ENCODE data around the gene BCKDK. TPM values are rescaled to one million over a fixed set of nuclear protein-coding genes. Genes with fewer than 3 reads are reported as not detected.

BCKDK gene
- total RNA-seq = 45.9 and 56.5 TPM in 2 replicates

DNA sequence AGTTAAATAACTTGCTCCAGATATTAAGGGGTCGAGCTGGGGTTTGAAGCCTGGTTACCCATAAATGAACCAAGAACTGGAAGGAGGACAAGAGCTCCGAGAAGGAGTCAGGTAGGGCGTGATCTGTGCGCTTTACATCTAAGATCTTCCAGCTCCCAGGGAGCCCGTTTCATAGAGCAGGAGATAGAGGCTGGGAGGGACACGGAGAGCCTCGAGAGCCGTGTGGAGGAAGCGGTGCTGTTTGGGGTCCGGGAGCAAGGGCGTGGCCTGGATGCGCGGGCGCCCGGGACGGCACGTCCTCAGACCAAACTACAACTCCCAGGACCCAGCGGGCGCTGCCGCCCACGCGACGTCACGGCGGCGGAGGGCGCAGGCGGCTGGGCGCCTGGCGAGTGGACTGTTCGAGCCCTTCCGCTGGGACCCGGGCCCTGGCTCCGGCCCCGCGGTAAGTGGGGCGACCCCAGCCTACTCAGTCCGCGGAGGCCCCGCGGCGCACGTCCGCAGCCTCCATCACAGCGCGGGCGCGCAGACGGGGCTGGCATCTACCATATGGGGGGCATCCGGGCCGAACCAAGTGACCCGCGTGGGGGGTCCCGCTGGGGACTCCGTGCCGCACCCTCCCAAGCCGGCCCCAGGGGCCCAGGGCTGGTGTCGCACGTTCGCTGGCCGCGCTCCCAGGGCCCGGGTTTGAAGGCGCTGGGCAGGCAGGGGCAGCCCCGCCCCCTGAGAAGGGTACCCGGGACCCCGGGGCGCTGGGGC, at the start of gene BCKDK:
TSS of gene BCKDK (plus strand) at position 352 of the 759 bp plus-strand sequence. CDS start 838 bp downstream, outside the sequence.

DNA sequence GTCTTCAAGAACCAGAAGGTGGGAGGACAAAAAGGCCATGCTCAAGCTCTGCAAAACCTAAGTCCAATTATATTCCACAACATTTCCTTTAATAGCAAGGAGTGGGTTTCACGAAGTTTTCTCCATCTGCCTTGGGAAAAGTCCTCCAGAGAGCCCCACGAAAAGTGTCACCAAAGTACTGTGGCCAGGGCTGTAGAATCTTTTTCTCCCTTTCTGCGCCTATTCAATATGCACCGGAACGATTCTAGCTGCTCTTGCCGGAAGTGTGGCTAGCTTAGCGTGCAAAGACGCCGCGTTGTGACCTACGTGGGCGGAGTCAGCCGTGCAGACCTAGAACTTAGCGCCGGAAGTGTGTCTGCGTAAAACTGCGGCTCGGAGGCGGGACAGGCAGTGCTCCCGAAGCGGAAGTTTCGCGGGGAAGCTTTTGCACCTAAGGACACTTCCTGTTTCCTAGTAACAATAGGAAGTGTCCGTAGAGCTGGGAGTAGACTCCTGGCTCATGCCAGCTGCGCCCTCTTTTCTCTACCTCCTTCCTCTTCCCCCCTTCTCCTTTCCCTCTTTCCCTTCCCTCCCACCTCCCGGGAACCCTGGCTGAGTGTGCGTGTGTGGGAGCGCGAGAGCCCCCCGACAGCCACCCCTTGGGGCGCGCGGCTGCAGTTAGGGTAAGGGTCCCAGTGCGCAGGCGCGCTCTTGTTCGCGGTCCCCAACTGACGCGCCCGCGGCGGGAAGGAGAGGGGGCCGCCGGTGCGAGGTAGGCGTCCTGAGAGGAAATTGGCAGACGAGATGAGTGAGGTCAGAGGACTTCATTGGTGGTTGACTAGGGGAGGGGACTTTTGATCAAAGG, 34.0 kb upstream of the BCKDK start, which contains the start of the genes ZNF646 and ZNF668:
TSS of gene ZNF646 (plus strand) at position 453 of the 844 bp plus-strand sequence. CDS start 1,903 bp downstream, outside the sequence.
TSS of gene ZNF668 (minus strand) at position 271 of the 844 bp plus-strand sequence. CDS start 9,781 bp downstream, outside the sequence.

DNA sequence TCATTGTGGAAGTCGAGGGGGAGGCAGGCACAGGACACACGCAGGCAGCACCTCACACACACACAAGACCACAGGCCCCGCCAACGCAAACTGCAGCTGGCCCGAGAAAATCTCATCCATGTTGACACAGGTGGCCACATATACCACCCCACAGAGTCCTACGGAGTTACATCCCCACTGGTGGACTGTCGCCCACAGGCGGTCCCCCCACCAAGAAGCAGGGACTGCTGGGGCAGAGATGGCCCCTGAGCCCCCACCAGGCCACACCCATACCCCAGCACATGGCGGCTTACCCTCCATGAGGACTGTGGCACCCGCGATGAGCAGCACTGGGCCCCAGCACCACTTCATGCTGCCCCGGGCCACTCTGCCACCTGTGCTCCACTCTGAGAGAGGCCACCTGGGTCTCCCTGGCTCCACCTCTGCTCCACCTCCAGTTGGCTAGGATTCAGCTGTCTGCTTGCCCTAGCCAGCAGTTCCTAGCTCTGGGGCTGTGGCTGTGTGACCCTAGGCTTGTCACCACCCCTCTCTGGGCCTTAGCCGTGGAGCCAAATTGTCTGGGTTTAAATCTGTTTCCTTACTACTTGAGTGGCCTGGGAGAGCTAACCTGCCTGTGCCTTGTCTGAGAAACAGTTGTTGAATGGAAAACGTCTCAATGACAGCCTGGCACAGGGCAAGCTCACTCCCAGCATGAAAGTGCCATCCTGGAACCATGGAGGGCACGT, 19.6 kb upstream of the BCKDK start, which contains the start of gene PRSS53:
TSS of gene PRSS53 (minus strand) at position 485 of the 725 bp plus-strand sequence. CDS start at position 351, 134 bp downstream.

DNA sequence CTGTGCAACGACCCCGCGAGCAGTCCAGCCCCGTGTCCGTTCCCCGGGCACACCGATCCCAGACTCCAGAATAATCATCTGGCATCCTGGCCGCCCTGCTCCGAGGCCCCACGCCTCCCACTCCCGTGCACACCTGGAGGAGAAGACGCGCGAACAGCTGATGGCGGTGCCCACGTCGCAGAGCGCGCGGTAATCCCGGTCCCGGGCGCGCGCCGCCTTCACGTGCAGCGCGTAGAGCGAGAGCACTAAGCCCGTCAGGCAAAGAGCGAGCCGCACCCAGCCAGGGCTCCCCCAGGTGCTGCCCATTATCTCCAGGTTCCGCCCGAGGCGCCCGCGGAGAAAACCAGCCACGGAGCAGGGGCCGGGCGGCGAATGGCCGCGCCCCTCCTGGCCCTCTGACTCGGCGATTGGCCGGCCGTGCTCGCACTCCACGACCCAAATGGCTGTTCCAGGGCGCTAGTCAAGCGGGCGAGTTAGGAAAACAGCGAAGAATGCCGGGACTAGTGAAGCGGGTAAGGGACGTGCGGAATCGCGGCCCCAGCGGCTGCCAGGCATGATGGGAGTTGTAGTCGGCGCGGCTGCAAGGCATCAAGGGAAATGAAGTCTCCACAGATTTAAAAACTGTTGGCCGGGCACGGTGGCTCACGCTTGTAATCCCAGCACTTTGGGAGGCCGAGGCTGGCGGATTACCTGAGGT, 13.6 kb upstream of the BCKDK start, which contains the start of gene VKORC1:
TSS of gene VKORC1 (minus strand) at position 374 of the 697 bp plus-strand sequence. CDS start at position 306, 68 bp downstream.

DNA sequence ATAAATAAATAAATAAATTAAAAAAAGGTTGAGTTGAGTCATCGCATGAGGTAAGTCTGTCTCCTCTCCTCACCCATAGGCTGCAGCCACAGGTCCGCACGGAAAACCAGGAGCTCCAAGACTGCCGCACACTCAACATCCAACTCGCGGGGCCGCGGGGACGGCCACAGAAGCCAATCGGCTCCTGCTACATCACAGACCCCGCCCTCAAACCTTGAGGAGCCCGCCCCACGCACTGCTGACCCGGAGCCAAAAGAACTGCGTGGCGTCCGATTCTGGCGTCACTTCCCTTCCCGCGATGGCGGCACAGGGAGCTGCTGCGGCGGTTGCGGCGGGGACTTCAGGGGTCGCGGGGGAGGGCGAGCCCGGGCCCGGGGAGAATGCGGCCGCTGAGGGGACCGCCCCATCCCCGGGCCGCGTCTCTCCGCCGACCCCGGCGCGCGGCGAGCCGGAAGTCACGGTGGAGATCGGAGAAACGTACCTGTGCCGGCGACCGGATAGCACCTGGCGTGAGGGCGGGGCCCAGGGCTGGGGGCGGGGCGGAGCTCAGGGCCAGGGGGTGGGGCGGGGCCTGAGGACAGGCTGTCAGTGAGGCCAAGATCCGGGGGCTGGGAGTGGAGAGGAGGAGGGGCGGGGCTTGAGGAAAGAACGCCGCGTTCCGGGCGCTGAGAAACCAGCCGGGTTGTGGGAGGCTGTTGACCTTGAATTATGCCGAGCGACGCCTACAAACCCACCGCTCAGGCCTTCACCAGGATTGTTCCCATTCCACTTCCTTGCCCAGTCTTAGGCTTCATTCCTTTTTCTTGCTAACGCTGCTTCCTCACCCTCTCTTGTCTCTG, 9.4 kb downstream of the BCKDK start, which contains the start of gene KAT8:
TSS of gene KAT8 (plus strand) at position 281 of the 839 bp plus-strand sequence. CDS start at position 299, 18 bp downstream.

DNA sequence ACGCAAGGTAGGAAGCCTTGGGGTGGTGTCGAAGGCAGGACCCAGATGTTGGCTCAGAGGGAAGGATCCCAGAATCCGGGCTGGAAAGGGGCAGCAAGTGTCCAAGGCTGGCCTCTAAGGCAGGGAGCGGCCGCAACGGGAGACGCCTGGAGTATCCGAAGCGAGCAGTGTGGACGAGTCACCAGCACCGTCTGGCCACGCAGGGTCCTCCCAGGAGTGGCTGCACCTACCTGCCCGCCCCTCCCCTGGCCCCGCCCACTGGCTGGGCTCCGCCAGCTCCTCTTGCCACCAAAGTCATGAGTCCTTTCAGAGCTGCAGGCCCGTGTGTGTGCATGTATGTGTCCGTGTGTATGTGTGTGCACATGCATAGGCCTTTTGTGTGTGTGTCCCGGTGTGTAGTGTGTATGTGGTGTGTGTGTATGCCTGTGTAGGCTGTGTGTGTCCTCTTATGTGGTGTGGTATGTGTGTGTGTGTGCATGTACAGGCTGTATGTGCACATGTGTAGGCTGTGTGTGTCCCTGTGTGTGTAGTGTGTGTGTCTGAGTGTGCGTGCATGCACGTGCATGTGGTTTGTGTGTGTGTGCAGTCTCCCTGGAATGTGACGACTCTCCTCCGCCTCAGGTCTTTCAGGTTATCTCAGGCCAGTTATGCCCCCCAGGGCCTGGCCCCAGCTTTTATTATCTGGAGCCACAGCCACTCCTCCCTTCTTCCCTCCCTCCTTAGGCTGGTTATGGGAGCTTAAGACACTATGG, 27.5 kb downstream of the BCKDK start, which contains the start of gene PRSS8:
TSS of gene PRSS8 (minus strand) at position 193 of the 752 bp plus-strand sequence. CDS start 229 bp downstream, outside the sequence.

DNA sequence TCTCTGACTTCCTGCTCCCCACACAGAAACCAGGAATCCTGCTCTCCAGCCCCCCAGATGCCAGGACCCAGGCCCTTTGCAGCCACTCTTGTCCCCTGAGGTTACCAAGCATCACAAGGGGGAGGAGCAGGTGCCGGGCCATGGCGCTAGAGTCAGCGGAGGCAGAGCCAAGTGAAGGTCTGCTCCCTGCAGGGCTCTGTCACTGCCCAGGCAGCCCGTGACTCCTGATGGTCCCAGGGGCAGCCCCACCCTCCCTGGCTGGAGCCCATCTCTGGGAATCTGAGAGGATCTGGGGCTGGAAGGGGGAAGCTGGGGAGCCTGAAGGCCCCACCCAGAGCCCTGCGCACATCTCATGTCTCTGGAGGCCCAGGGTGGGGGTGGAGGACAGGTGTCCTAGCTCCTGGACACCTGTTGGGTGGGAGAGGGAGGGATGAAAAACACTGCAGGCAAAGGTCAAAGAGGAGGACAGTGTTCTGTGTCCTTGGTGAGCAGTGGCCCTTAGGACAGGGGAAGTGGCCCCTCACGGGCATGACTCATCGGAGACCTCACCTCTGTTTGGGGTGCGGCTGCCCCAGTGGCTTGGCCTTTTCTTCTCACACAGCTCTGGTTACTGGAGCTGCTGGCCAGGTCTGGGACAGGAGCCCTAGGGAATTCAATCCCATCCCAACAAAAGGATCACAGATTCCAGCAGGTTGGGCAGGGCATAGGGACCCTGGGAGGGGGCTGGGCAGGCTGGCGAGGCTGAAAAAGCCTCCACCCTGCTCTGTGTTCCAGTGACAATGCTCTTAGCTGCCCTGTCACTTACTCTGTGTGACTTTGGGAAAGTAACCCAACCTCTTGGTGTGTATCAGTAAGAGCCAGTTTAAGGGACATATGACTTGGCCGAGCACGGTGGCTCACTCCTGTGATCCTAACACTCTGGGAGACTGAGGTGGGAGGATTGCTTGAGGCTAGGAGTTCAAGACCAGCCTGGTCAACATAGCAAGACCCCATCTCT, 42.0 kb downstream of the BCKDK start, which contains the start of gene PRSS36:
TSS of gene PRSS36 (minus strand) at position 173 of the 997 bp plus-strand sequence. CDS start at position 142, 31 bp downstream.

Other genes with a start within 250 kb of the BCKDK start
- 25.7 and 31.0 TPM in 2 replicates for gene BCL7C, start 214.3 kb upstream of the BCKDK start, total RNA-seq
- 0.19 and 0.65 TPM in 2 replicates for gene CTF1, start 211.8 kb upstream of the BCKDK start, total RNA-seq
- 33.7 and 42.1 TPM in 2 replicates for gene FBXL19, start 184.8 kb upstream of the BCKDK start, total RNA-seq
- gene ORAI3, start 159.3 kb upstream of the BCKDK start, total RNA-seq = 24.2 and 26.8 TPM in 2 replicates
- 5.1 and 16.0 TPM in 2 replicates for gene SETD1A, start 150.6 kb upstream of the BCKDK start, total RNA-seq
- gene HSD3B7, start 123.2 kb upstream of the BCKDK start, total RNA-seq = 15.6 and 22.2 TPM in 2 replicates
- gene STX1B, start 97.7 kb upstream of the BCKDK start, total RNA-seq = 0.33 and 0.48 TPM in 2 replicates
- 22.5 and 25.1 TPM in 2 replicates for gene STX4, start 74.8 kb upstream of the BCKDK start, total RNA-seq
- 12.4 and 16.0 TPM in 2 replicates for gene ZNF668, start 34.1 kb upstream of the BCKDK start, total RNA-seq
- gene ZNF646, start 34.0 kb upstream of the BCKDK start, total RNA-seq = 20.8 and 23.5 TPM in 2 replicates
- gene PRSS53, start 19.4 kb upstream of the BCKDK start, total RNA-seq = 1.3 and 2.3 TPM in 2 replicates
- gene VKORC1, start 13.6 kb upstream of the BCKDK start, total RNA-seq = 60.6 and 96.4 TPM in 2 replicates
- gene KAT8, start 9.3 kb downstream of the BCKDK start, total RNA-seq = 36.1 and 40.2 TPM in 2 replicates
- not detected in 2 replicates for gene PRSS8, start 27.3 kb downstream of the BCKDK start, total RNA-seq
- 0.10 and 0.65 TPM in 2 replicates for gene PRSS36, start 41.7 kb downstream of the BCKDK start, total RNA-seq
- gene FUS, start 71.8 kb downstream of the BCKDK start, total RNA-seq = 45.4 and 58.8 TPM in 2 replicates
- gene PYCARD, start 94.4 kb downstream of the BCKDK start, total RNA-seq = 33.2 and 53.9 TPM in 2 replicates
- gene TRIM72, start 105.7 kb downstream of the BCKDK start, total RNA-seq = under 0.01 TPM in 1 of 2 replicates, not detected in the other
- gene PYDC1, start 108.7 kb downstream of the BCKDK start, total RNA-seq = not detected in 2 replicates
- gene ITGAM, start 151.6 kb downstream of the BCKDK start, total RNA-seq = not detected in 2 replicates
- gene ITGAX, start 246.8 kb downstream of the BCKDK start, total RNA-seq = 0.65 and 1.1 TPM in 2 replicates